ENCODE measurements around the gene SOCS2. TPM values are rescaled to one million over a fixed set of nuclear protein-coding genes. Genes with fewer than 3 reads are reported as not detected.

The SOCS2 gene
- total RNA-seq, 2 experiments from 2014 or later: not detected

- POLR2A ChIA-PET: interaction anchor here (1.0 to 1.5 kb wide), 3 partner anchors 9 to 20 kb away, joined by 4 to 7 read pairs (median 4); no protein-coding TSS in a partner anchor
- DNase-seq (ENCODE audit: low spot score): peak; percentile 20
- H3K36me3 ChIP-seq (ENCODE audit: insufficient read depth, low read length): no peaks in the 10 kb centered on the region
- peak overlapping the region; percentile 71 for H3K4me2 ChIP-seq (ENCODE audit: low read length)
- H3K9me3 ChIP-seq (ENCODE audit: low read length): no peaks in the 10 kb centered on the region
- intact Hi-C loops (cut with micrococcal nuclease; ENCODE audit: unreplicated experiment): no loop called here
- H2AFZ ChIP-seq (ENCODE audit: low read length): peak overlapping the region; percentile 94
- no peaks in the 10 kb centered on the region for H3K9me2 ChIP-seq (ENCODE audit: insufficient read depth, low read length)
- peak overlapping the region; percentile 63 for H3K27ac ChIP-seq (ENCODE audit: low read depth, low read length, poor library complexity, severe bottlenecking)
- peaks cover 23% of the 10 kb centered on the region for H3K4me1 ChIP-seq (ENCODE audit: insufficient read depth, low read length, poor library complexity, severe bottlenecking)
- peak overlapping the region; percentile 39 for H3K4me3 ChIP-seq (ENCODE audit: low read depth, low read length, poor library complexity, severe bottlenecking)
- BruUV-seq (replicated peaks): no TSS peak
- TF ChIP-seq EZH2phosphoT487 (IDR thresholded peaks at IDR 0.05; ENCODE audit: borderline replicate concordance, low read depth, low read length) (no peak), CTCF (conservative IDR thresholded peaks at IDR 0.05; ENCODE audit: low read length) (no peak)
- CTCF ChIA-PET (ENCODE audit: unreplicated experiment): interaction anchor here (0.7 kb wide), 1 partner anchor 34 kb away, joined by 3 read pairs; no protein-coding TSS in a partner anchor
- no peaks in the 10 kb centered on the region for H4K20me1 ChIP-seq (ENCODE audit: insufficient read depth, low read length)
- H3K79me2 ChIP-seq (ENCODE audit: insufficient read depth, low read depth, low read length): no peaks in the 10 kb centered on the region
Observed at GRCh38 chr12:93536111-93536765, 36.2 kb upstream of the SOCS2 start.

- intact Hi-C loops (cut with micrococcal nuclease; ENCODE audit: unreplicated experiment): no loop called here
- Histone ChIP-seq H3K79me2 (ENCODE audit: insufficient read depth, low read depth, low read length) (no peaks in the 10 kb centered on the region), H3K4me3 (ENCODE audit: low read depth, low read length, poor library complexity, severe bottlenecking) (peak overlapping the region; percentile 39), H3K9me2 (ENCODE audit: insufficient read depth, low read length) (no peaks in the 10 kb centered on the region), H3K4me2 (ENCODE audit: low read length) (peak overlapping the region; percentile 71), H2AFZ (ENCODE audit: low read length) (peak overlapping the region; percentile 94), H3K27ac (ENCODE audit: low read depth, low read length, poor library complexity, severe bottlenecking) (peak overlapping the region; percentile 63), H3K36me3 (ENCODE audit: insufficient read depth, low read length) (no peaks in the 10 kb centered on the region), H4K20me1 (ENCODE audit: insufficient read depth, low read length) (no peaks in the 10 kb centered on the region), H3K4me1 (ENCODE audit: insufficient read depth, low read length, poor library complexity, severe bottlenecking) (peaks cover 23% of the 10 kb centered on the region), H3K9me3 (ENCODE audit: low read length) (no peaks in the 10 kb centered on the region)
- ChIA-PET CTCF (ENCODE audit: unreplicated experiment) (interaction anchor here (0.7 kb wide), 1 partner anchor 34 kb away, joined by 3 read pairs; no protein-coding TSS in a partner anchor), POLR2A (interaction anchor here (0.6 to 1.5 kb wide), 7 partner anchors 9 to 876 kb away, joined by 3 to 7 read pairs (median 3); no protein-coding TSS in a partner anchor)
- peak; percentile 73 for DNase-seq (ENCODE audit: low spot score)
- BruUV-seq (replicated peaks): no TSS peak
- TF ChIP-seq EZH2phosphoT487 (IDR thresholded peaks at IDR 0.05; ENCODE audit: borderline replicate concordance, low read depth, low read length) (no peak), CTCF (conservative IDR thresholded peaks at IDR 0.05; ENCODE audit: low read length) (no peak)
Observed at GRCh38 chr12:93536766-93537488, 35.5 kb upstream of the SOCS2 start.
